ENCODE measurements around the gene TBC1D3H. TPM values are rescaled to one million over a fixed set of nuclear protein-coding genes. Genes with fewer than 3 reads are reported as not detected.
"Not testable (repeated sequence)": the region's sequence is repeated elsewhere in the genome, so short reads cannot be mapped to it uniquely, and the experiment has no call there.

The TBC1D3H gene
- under 1 TPM in 1 of 2 donors, not detected in 1; 0.97 TPM for total RNA-seq
- not detected for polyA plus RNA-seq (2013, experiment 1 of 2)
- polyA plus RNA-seq (2013, experiment 2 of 2): not detected
- long read RNA-seq, experiment 1, partial matches to known transcripts: 1 of 1 reads
- long read RNA-seq, experiment 1, other reads (novel, unspliced or antisense): 0 of 1 reads
- long read RNA-seq, experiment 2: 0 reads
- long read RNA-seq, experiment 3: 0 reads
- long read RNA-seq, experiment 4: 0 reads

DNA sequence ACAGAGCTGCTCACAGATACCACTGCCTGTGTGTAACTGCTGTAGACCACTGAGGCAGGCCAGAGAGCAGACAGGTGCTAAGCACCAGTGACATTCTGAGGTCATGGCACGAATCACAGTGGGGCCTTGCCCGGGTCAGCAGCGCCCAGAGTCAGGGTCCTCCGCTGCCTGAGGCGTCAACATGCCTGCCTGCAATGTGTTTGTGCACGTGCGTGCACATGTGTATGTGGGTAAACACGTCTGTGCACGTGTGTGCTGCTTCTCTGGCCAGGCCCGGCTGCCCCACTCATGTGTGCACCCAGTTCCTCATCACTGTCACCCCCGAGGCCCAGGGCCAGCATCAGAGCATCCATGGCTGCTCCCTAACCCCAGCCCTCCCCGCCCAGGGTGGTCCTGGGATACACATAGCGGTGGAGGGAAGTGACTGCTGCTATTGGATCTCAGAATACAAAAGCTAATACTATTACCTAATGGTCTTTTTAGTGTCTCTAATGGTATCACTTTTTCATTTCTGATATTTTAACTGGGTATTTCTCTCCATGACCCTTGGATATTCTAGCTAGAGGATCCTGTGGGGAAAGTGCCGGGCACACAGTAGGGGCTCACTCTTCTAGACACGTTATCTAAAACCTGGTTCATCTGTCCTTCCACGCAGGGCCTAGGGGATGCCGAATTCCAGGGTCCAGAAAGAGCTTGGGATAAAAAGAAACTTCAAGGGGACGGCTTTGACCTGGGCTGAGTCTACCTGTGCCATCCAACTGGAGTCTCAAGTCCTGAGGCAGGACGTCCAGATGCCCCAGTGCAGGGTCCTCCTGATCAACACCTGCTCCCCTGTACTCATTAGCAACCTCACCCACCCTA is at the start of gene TBC1D3H:
TBC1D3H (minus strand) TSS at position 51 of the 861 bp plus-strand sequence. CDS start 1,540 bp downstream, outside the sequence.
- not testable (repeated sequence) for H3K4me1 ChIP-seq (ENCODE audit: control insufficient read depth, insufficient read depth, low read length); H3K9ac ChIP-seq (ENCODE audit: extremely low read depth, low read length, poor library complexity, severe bottlenecking); H3K9me3 Mint-ChIP-seq; H3K36me3 ChIP-seq (ENCODE audit: control insufficient read depth, insufficient read depth, low read length); H3K4me3 Mint-ChIP-seq; H3K4me3 ChIP-seq (ENCODE audit: low read length); H3K9me3 ChIP-seq (ENCODE audit: control insufficient read depth, low read length); H3K27ac ChIP-seq (ENCODE audit: low read depth, low read length); H3K36me3 Mint-ChIP-seq (ENCODE audit: low read depth); H3K27me3 Mint-ChIP-seq (ENCODE audit: insufficient read depth); H3K27ac Mint-ChIP-seq; H3K27me3 ChIP-seq (ENCODE audit: control insufficient read depth, insufficient read depth, low read length, poor library complexity, severe bottlenecking); H3K4me1 Mint-ChIP-seq
- WGBS, 2 experiments (ENCODE audit: insufficient coverage in 1 of 2, insufficient read length in 1 of 2): 89% methylated on average over 5 to 8 of the region's 19 CpGs
- DNase-seq: peak; percentile 22

DNA sequence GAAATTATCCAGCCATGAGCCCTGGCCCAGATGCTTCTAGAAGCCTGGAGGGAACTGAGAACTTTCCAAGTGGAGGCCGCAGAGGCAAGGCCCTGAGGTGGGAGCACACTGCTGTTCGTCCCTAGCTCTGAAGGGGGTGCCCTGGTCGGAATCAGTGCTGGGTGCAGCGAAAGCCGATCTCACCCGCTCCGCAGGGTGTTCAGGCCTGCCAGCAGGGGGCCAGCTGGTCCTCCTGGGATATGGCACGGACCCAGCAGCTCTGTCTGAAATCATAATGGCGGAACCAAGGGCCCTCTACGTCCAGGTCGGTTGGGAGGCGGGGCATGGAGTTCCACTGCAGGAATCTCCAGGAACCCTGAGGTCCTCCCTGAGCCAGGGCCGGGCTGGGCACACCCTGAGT is 40.7 kb upstream of the TBC1D3H start:
- not testable (repeated sequence) for H3K27me3 Mint-ChIP-seq (ENCODE audit: insufficient read depth); H3K9ac ChIP-seq (ENCODE audit: extremely low read depth, low read length, poor library complexity, severe bottlenecking); H3K36me3 ChIP-seq (ENCODE audit: control insufficient read depth, insufficient read depth, low read length); H3K27ac Mint-ChIP-seq; H3K4me1 ChIP-seq (ENCODE audit: control insufficient read depth, insufficient read depth, low read length); H3K4me3 ChIP-seq (ENCODE audit: low read length); H3K36me3 Mint-ChIP-seq (ENCODE audit: low read depth); DNase-seq; H3K9me3 ChIP-seq (ENCODE audit: control insufficient read depth, low read length); H3K27me3 ChIP-seq (ENCODE audit: control insufficient read depth, insufficient read depth, low read length, poor library complexity, severe bottlenecking); H3K4me1 Mint-ChIP-seq; H3K4me3 Mint-ChIP-seq; H3K9me3 Mint-ChIP-seq; H3K27ac ChIP-seq (ENCODE audit: low read depth, low read length)
- 90% methylated on average over 5 of the region's 13 CpGs; no CpG with 5 or more reads in 1 of the 2 experiments for WGBS, 2 experiments (ENCODE audit: insufficient coverage in 1 of 2, insufficient read length in 1 of 2)

DNA sequence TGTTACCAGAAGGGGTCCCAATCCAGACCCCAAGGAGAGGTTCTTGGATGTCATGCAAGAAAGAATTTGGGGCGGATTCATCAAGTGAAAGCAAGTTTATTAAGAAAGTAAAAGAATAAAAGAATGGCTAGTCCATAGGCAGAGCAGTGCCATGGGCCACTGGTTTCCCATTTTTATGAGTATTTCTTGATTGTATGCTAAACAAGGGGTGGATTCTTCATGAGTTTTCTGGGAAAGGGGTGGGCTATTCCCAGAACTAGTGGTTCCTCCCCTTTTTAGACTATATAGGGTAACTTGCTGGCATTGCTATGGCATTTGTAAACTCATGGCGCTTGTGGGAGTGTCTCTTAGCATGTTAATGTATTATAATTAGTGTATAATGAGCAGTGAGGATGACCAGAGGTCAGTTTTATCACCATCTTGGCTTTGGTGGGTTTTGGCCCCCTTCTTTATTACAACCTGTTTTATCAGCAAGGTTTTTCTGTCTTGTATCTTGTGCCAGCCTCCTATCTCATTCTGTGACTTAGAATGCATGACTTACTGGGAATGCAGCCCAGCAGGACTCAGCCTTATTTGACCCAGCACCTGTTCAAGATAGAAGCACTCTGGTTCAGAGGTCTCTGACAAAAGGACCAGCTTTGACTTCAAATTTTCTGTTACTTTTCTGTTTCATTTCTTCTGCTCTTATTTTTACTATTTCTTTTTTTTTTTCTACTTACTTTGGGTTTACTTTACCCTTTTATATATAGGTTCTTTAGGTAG is 27.1 kb upstream of the TBC1D3H start:
- not testable (repeated sequence) for H3K27me3 ChIP-seq (ENCODE audit: control insufficient read depth, insufficient read depth, low read length, poor library complexity, severe bottlenecking); H3K9me3 ChIP-seq (ENCODE audit: control insufficient read depth, low read length); H3K36me3 Mint-ChIP-seq (ENCODE audit: low read depth); H3K4me3 Mint-ChIP-seq; H3K9ac ChIP-seq (ENCODE audit: extremely low read depth, low read length, poor library complexity, severe bottlenecking); H3K4me1 Mint-ChIP-seq; H3K36me3 ChIP-seq (ENCODE audit: control insufficient read depth, insufficient read depth, low read length); H3K27ac Mint-ChIP-seq; H3K9me3 Mint-ChIP-seq; DNase-seq; H3K27ac ChIP-seq (ENCODE audit: low read depth, low read length); H3K4me3 ChIP-seq (ENCODE audit: low read length); H3K4me1 ChIP-seq (ENCODE audit: control insufficient read depth, insufficient read depth, low read length); H3K27me3 Mint-ChIP-seq (ENCODE audit: insufficient read depth)
- WGBS, 2 experiments (ENCODE audit: insufficient coverage in 1 of 2, insufficient read length in 1 of 2): no CpG with 5 or more reads among the region's 2 CpGs

DNA sequence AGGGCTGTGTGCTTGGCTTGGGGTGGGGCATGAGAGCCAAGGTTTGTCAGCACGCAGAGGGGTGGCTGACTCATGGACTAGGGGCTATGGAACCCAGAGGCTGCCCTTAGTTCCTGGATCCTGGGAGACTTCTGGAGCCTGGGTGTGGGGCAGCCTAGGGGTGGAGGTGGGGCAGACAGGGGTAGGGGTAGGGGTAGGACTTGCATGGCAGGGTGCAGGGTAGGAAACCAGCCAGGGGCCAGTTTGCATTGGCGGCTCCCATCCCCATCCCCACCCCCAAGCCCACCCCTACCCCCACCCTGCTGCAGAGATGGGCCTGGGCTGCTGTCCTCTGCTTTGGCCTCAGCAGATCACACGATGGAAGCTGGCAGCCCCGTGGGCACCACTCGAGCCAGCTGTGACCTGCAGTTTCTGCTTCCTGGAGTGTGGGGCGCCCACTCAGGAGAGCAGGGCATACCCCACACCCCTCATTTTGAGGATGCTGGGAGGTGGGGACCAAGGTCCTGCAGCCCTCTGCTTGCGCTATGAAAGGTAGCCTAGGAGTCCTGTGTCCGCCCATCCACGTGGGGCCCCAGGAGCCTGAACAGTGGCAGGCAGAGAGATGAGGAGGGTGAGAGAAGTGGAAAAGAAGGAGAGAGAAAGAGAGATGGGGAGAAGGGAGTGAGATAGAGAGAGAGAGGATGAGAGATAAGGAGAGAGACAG is 2.9 kb upstream of the TBC1D3H start:
- H3K27ac ChIP-seq (ENCODE audit: low read depth, low read length); H3K27me3 ChIP-seq (ENCODE audit: control insufficient read depth, insufficient read depth, low read length, poor library complexity, severe bottlenecking); H3K4me3 Mint-ChIP-seq; H3K27me3 Mint-ChIP-seq (ENCODE audit: insufficient read depth); DNase-seq; H3K4me1 ChIP-seq (ENCODE audit: control insufficient read depth, insufficient read depth, low read length); H3K9me3 ChIP-seq (ENCODE audit: control insufficient read depth, low read length); H3K36me3 ChIP-seq (ENCODE audit: control insufficient read depth, insufficient read depth, low read length); H3K27ac Mint-ChIP-seq; H3K36me3 Mint-ChIP-seq (ENCODE audit: low read depth); H3K4me1 Mint-ChIP-seq; H3K9ac ChIP-seq (ENCODE audit: extremely low read depth, low read length, poor library complexity, severe bottlenecking); H3K9me3 Mint-ChIP-seq; H3K4me3 ChIP-seq (ENCODE audit: low read length): not testable (repeated sequence)
- WGBS, 2 experiments (ENCODE audit: insufficient coverage in 1 of 2, insufficient read length in 1 of 2): 100% methylated on average over 1 of the region's 9 CpGs; no CpG with 5 or more reads in 1 of the 2 experiments

DNA sequence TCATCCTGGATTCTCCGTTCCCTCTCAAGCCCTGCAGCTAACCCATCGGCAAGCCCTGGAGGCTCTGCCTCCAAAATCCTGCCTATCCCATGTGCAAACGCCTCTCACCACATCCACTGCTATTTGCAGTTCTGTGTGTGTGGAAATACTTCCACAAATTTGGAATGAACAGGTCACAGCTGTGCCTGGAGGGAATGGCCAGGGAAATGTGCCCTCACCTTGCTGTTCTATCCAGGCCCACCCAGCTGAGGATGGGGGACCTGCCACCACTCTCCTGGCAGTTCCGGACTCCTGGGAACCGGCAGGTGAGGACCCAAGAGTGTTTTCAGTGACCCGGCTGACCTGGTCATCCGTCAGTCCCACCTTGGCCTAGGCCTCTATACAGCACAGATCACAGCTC is 12.3 kb downstream of the TBC1D3H start:
- H3K4me1 ChIP-seq (ENCODE audit: control insufficient read depth, insufficient read depth, low read length); H3K27ac Mint-ChIP-seq; H3K36me3 Mint-ChIP-seq (ENCODE audit: low read depth); H3K27me3 Mint-ChIP-seq (ENCODE audit: insufficient read depth); H3K27ac ChIP-seq (ENCODE audit: low read depth, low read length); H3K9me3 ChIP-seq (ENCODE audit: control insufficient read depth, low read length); H3K9ac ChIP-seq (ENCODE audit: extremely low read depth, low read length, poor library complexity, severe bottlenecking); H3K36me3 ChIP-seq (ENCODE audit: control insufficient read depth, insufficient read depth, low read length); H3K4me1 Mint-ChIP-seq; H3K4me3 Mint-ChIP-seq; H3K27me3 ChIP-seq (ENCODE audit: control insufficient read depth, insufficient read depth, low read length, poor library complexity, severe bottlenecking); DNase-seq; H3K4me3 ChIP-seq (ENCODE audit: low read length); H3K9me3 Mint-ChIP-seq: not testable (repeated sequence)
- WGBS, 2 experiments (ENCODE audit: insufficient coverage in 1 of 2, insufficient read length in 1 of 2): no CpG with 5 or more reads among the region's 7 CpGs

DNA sequence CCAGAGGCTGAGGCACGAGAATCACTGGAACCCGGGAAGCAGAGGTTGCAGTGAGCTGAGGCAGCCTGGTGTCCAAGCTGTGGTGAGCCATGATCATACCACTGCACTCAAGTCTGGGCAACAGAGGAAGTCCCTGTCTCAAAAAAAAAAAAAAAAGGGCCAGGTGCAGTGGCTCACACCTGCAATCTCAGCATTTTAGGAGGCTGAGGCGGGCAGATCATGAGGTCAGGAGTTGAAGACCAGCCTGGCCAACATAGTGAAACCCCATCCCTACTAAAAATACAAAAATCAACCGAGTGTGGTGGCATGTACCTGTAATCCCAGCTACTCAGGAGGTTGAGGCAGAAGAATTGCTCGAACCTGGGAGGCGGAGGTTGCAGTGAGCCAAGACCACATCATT is 25.7 kb downstream of the TBC1D3H start:
- not testable (repeated sequence) for H3K4me3 ChIP-seq (ENCODE audit: low read length); H3K4me1 Mint-ChIP-seq; H3K9ac ChIP-seq (ENCODE audit: extremely low read depth, low read length, poor library complexity, severe bottlenecking); H3K27me3 ChIP-seq (ENCODE audit: control insufficient read depth, insufficient read depth, low read length, poor library complexity, severe bottlenecking); H3K9me3 Mint-ChIP-seq; DNase-seq; H3K36me3 ChIP-seq (ENCODE audit: control insufficient read depth, insufficient read depth, low read length); H3K27ac Mint-ChIP-seq; H3K27ac ChIP-seq (ENCODE audit: low read depth, low read length); H3K4me3 Mint-ChIP-seq; H3K27me3 Mint-ChIP-seq (ENCODE audit: insufficient read depth); H3K4me1 ChIP-seq (ENCODE audit: control insufficient read depth, insufficient read depth, low read length); H3K9me3 ChIP-seq (ENCODE audit: control insufficient read depth, low read length); H3K36me3 Mint-ChIP-seq (ENCODE audit: low read depth)
- no CpG with 5 or more reads among the region's 6 CpGs for WGBS, 2 experiments (ENCODE audit: insufficient coverage in 1 of 2, insufficient read length in 1 of 2)

Measured in endodermal cell (in vitro differentiated cells).